GM21447 (cell line): Measurements from ENCODE around the gene ASB2.

ENCODE experiments used
- ATAC-seq: cut with Tn5 transposase; IDR thresholded peaks from one replicate; pipeline ENCODE4 v1.9.1; 2021; ENCODE audit not compliant: unreplicated experiment

Gene ASB2

GRCh38 chr14:94001016-94001415 lies 24.6 kb upstream of the ASB2 start:
- no peak for ATAC-seq

- ATAC-seq, result no peak
These were observed 23.9 kb upstream of the ASB2 start for GRCh38 chr14:94000267-94000666.

DNA sequence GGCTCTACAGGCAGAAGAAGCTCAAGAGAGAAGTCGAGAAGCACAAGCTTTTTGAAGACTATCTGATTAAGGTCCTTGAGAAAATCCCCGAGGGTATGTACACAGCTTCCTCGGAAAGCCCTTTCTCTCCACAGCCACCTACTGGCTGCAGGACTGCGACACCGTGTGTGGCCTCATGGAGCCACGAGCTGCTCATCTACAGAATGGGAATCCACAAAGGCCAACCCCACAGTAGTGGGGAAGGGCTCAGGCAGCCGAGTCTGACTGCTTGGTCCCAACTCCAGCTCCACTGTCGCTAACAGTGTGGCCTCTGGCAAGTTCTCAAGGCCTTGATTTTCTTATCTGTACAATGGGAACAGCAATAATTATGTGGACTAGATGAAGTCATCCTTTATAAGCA lies 23.2 kb upstream of the ASB2 start:
- no peak for ATAC-seq

DNA sequence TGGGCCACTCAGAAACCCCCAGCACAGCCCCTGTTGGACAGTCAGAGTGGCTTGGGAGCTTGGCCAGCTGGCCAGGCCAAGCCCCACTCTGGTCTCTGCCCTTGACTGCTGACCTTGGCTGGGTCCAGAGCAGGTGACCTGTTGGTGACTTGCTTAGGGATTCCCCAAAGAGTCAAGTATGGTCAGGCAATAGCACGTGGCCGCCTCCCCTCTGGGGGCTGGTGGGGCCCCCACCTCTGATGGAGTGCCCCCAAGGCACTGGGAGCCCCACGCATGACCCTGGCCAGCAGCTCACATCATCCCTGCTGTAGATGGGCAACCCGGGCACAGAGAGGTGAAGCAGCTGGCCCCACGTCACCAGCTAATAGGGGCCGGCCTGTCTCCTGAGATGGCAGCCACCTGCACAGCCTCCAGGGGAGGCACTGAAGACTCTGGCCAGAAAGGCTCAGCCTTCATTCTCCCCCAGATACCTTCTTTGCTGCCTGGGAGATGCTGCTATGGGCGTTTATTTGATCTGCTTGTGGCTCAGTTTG lies 22.6 kb upstream of the ASB2 start:
- no peak for ATAC-seq

DNA sequence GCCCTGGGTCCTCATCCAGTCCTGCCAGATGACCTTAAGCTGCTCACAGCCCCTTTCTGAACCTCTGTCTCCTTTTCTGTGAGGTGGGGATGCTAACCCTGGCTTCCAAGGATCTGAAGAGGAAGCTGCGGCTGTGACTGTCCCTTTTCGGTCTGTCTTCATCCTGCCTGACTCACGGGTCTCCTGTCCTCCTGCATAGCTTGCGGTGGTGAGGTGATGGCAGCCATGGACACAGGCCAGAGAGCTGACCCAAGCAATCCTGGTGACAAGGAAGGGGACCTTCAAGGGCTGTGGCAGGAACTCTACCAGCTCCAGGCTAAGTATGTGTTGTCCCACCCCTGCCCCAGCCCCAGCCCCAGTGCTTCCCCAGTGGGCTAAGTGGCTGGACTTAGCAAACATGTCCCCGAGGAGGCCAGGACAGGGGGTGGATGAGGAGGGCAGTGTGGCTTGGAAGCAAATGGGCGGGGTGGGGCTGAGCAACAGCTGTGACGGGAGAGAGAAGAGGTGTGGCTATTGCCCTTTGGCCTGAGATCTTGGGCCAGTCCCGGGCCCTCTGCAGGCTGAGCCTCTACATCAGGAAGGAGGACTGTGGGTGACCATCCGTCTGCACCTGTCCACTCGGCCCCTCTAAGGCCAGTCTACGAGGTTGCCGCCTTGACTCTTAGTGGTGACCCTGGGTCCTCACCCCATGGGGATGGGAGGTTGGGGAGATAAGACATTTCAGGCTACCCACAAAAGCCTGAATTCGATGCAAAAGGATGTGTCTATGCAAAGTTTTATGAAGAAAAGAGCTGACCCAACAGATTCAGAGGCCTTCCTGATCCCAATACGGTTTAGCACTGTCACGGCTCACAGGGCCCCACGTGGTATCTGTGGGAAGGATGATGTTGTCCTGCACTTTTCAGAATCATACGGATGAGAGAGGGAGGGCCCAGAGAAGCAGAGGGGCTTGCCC lies 21.8 kb upstream of the ASB2 start:
- ATAC-seq, result no peak

DNA sequence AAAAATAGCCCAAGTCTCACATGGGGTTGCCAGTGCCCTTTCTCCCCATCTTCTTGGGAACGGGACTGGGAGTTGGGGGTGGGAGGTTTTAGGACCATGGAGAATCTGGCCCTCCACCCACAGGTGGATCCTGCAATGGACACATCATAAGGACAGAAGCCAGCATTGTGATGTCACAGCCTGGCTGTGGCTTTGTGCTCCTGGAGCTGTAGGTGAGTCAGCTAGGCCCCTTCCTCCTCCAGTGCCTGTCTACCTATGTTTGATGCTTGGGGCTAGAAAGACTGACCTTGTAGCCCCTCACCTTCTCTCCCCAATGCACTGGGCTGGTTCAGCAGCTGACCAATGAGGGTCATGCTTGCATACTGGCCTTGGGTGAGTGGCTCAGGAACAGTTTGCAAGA lies 20.7 kb upstream of the ASB2 start, which contains the start of gene CCDC197:
TSS of gene CCDC197 (plus strand) at position 220 of the 400 bp plus-strand sequence. CDS start 831 bp downstream, outside the sequence.
- no peak for ATAC-seq

GRCh38 chr14:93996130-93996695 lies 19.8 kb upstream of the ASB2 start:
- ATAC-seq, result no peak

DNA sequence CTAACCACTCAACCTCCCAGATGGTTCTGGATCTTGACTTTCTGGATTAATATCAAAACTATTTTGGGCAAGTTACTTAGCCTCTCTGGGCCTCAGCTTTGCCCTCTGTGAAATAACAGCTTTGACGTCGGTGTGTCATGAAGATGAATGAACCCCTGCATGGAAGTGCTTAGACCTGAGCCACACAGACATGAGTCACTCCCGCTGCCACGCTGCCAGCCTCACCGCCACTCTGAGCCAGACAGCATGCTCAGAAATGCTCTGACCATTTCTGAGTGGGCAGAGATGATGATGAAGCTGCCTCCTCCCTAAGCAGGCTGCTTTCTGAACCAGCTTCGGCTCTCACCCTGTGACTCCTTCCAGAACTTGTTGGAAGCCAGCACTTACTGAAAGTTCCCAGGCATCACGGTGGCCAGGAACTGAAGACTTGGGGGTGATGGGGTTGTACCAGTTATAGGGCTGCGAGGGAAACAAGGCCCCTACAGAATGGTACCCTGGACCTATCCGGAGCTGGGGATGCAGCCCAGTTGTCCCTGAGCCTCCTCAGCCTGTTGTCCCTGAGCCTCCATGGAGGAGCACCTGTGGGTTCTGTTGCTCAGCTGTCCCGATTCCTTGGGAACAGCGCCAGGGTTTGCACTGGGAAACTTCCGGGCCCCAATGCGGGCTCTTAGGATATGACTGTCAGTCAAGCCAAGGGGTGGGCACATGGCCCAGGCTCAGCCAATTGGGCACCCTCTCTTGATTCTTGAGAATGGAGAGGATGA lies 18.7 kb upstream of the ASB2 start:
- ATAC-seq, result no peak

- no peak for ATAC-seq
These were observed 17.0 kb upstream of the ASB2 start for GRCh38 chr14:93993382-93993781.

- ATAC-seq, result no peak
These were observed 15.3 kb upstream of the ASB2 start for GRCh38 chr14:93991649-93992048.

GRCh38 chr14:93991212-93991611 lies 14.8 kb upstream of the ASB2 start:
- ATAC-seq, result no peak

DNA sequence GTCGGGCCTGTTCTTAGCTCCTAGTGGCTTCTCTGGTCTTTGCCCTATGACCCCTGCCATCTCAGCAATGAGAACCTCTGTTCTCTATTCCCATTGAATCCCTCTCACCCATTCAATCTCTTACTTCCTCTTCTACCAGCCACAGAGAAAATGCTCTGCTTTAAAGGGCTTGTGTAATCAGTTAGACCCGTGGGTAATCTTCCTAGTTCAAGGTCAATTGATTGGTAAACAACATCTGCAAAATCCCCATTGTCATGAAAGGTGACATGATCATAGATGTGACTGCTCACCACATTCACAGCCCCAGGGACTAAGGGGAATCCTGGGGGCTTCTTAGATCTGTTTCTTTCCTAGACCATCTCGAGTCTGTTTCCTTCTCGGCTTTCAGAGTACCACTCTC lies 13.6 kb upstream of the ASB2 start:
- ATAC-seq, result peak; percentile 64

DNA sequence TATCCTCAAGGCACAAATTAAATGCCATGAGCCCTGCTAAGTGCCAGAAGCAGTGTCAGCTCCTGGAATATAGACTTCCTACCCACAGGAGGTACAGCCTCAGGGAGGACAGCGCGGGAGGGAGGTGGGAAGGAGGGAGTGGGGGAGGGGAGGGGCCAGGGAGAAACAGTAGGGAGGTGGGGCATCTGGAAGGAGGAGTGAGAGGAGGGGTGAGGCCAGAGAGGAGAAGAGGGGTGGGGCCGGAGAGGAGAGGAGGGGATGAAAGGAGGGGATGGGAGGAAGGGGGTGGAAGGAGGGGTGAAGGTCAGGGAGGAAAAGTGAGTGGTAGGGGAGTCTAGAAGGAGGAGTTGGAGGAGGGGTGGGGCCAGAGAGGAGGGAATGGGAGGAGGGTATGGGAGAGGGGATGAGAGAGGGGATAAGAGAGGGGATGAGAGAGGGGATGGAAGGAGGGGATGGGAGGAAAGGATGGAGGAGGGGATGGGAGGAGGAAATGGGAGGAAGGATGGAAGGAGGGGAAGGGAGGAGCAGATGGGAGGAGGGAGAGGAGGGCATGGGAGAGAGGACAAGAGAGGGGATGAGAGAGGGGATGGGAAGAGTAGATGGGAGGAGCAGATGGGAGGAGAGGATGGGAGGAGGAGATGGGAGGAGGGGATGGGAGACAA lies 11.6 kb upstream of the ASB2 start:
- no peak for ATAC-seq

DNA sequence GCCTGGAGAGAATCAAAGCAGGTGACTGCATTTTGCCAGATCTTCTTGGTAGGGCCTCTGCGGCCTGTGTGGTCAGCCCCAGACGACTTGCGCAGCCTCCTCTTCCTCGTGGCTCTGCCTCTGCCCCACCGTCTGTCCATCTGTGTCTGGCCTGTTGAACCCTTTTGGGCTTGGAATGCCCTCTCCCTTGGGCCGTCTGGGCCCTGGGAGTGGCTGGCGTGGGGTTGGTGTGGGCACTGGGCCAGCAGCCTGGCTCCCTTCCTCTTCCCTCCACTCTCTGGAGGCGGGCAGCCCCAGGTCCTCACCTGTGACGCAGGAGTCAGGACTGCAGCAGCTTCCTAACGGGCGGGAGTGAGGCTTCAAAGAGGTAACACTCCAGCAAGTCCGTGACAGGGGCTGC lies 11.0 kb upstream of the ASB2 start:
- no peak for ATAC-seq

DNA sequence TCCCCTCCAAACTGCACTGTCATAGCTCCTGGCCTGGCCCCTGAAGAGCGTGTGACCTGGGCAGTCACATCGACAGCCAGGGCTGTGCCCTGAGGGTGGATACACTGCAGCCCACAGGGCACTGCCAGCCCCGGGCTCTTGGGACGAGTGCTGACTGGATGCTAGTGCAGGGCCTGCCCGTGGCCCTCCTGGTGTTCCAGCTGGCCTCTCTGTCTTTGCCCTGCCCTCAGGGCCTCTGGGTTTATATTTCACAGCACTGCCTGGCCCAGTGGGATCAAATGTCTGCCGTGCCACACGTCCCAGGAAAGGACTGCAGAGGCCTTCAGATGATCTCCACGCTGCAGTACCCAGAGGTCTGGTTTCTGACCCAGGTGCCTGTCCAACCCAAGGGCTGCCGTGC lies 10.6 kb upstream of the ASB2 start:
- no peak for ATAC-seq

DNA sequence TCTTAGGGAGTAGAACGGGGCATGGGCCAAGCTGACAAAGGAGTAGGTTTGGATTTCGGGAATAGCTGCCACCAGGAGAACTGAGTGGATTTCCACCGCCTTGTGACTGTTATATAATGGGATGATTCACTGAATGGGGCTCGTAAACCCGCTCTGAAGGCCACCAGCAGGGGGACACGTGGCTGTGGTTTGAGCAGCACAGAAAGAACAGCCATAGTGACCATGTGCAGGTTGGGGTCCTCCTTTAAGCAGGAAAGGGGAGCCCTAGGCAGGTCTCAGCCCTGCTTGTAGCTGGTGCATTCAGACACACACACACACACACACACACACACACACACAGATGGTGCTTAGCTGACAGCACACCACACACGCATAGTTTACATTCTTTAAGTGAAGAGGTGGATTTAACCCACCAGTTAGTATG lies 8.6 kb upstream of the ASB2 start:
- ATAC-seq, result no peak

- no peak for ATAC-seq
These were observed 7.7 kb upstream of the ASB2 start for GRCh38 chr14:93984070-93984469.

DNA sequence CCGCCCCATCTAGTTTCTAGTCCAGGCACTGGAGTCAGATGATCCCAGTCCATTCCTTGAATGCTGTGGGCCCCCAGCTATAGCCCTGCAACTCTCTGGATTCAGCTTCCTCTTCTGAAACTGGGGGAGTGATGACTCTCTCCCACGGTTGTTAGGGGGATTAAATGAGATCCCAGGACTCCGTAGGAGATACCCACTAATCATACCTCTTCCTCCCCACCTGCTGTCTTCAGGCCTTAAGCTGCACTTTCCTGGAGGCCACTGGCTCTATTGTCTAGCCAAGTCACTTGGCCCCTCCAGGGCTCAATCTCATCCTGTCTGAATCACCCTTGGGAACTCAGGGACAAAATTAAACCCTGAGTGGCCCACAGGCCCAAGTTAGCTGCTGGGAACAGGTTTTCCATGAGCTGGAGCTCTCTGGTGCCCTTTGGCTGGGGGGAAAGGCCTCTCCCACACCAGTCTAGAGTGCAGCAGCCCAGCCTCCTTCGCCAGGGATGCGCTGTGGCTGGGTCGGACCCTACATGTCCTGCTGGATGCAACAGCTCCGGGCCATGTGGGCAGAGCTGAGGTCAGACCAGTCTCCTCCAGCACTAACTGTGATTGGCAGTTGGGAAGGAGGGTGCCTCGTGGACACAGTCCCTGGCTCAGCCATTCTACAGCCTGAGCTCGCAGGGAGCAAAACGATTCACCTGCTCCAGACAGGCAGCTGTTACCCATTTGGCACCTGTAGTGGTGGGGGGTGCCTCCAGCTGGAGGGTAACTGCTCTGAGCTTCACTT lies 6.0 kb upstream of the ASB2 start:
- ATAC-seq, result no peak

DNA sequence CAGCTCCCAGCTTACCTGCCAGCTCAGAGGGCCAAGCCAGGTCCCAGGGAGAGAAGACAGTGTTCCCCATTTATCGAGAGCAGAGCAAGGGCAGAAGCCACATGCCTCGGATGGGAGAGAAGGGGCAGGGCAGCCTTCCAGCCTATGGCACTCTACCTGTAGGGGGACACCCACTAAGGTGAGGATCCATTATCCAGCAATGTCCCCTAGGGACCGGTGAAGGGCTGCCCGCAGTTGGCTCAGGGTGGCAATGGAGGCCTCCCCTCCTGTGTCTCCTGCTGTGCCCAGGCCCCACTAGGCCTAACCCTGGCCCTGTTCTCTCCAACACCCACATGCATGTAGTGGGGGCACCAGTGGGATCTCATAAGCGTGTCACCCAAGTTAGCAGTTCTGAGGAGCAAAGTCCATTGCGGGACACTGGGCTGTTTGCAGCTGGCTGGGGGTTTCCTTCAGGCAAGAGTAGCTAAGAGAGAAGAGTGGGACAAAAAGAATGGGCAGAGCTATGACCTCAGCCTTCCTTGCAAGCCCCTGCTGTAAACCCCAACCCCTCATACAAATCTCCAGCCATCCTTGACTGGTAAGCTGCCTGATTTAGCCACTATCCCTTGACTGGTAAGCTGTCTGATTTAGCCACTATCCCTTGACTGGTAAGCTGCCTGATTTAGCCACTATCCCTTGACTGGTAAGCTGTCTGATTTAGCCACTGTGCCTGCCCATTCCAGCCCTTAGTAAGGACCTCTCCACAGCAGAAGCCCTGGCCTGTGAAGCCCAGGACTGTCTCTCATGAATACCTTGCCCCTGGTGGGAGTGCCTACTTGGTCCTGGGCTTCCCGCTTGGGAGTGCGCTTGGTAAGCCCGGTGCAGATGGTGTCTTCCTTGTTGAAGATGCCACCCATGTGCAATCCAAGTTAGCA lies 5.2 kb upstream of the ASB2 start:
- ATAC-seq, result no peak
